SU-DHL-6 (cell line): Measurements from ENCODE around the gene ACTN4.

Source experiments
- H2AFZ ChIP-seq: fragments of 200-600 bp; sonication (generic); 2 replicates; pipeline ENCODE4 v1.6.1; 2014; ENCODE audit warnings: low read depth, mild to moderate bottlenecking, moderate library complexity, mixed read lengths, antibody characterized with exemption, low read length; ENCODE audit not compliant: severe bottlenecking
- H3F3A ChIP-seq: fragments of 200-600 bp; shearing (Covaris generic); 2 replicates; pipeline ENCODE4 v1.6.0; 2016; ENCODE audit warnings: antibody characterized with exemption, mild to moderate bottlenecking; ENCODE audit not compliant: insufficient read depth
- H3K27ac ChIP-seq: fragments of 200-600 bp; sonication (generic); 2 replicates; pipeline ENCODE4 v1.5.1; 2016; ENCODE audit warnings: low read depth, mild to moderate bottlenecking, low read length, moderate library complexity, mixed read lengths
- H3K27me3 ChIP-seq: fragments of 200-600 bp; sonication (generic), shearing (Covaris generic); 2 replicates; pipeline ENCODE4 v1.6.0; 2014; ENCODE audit warnings: mild to moderate bottlenecking, low read length
- H3K36me3 ChIP-seq: fragments of 200-600 bp; sonication (generic); 2 replicates; pipeline ENCODE4 v1.6.1; 2014; ENCODE audit warnings: mild to moderate bottlenecking, low read length, mixed read lengths
- H3K4me2 ChIP-seq: fragments of 300-600, 200-600 bp; shearing (Covaris generic), sonication (generic); 2 replicates; pipeline ENCODE4 v1.6.0; 2014; ENCODE audit warnings: low read length, low read depth, mild to moderate bottlenecking; ENCODE audit not compliant: poor library complexity, severe bottlenecking
- H3K4me3 ChIP-seq: fragments of 200-600 bp; sonication (generic); 2 replicates; pipeline ENCODE4 v1.5.1; 2014; ENCODE audit warnings: antibody characterized with exemption, low read length, mild to moderate bottlenecking, mixed read lengths; ENCODE audit not compliant: insufficient read depth, poor library complexity, severe bottlenecking
- H3K79me2 ChIP-seq: fragments of 200-600 bp; sonication (generic); 2 replicates; pipeline ENCODE4 v1.6.1; 2014; ENCODE audit warnings: mild to moderate bottlenecking, low read length, moderate library complexity; ENCODE audit not compliant: insufficient read depth
- H3K9ac ChIP-seq: fragments of 200-600 bp; sonication (generic); 2 replicates; pipeline ENCODE4 v1.7.0; 2014; ENCODE audit warnings: mild to moderate bottlenecking, low read length
- H3K9me2 ChIP-seq: fragments of 200-600 bp; sonication (generic); replicated peaks from 2 replicates; pipeline ENCODE4 v1.6.1; 2014; ENCODE audit warnings: low read length; ENCODE audit not compliant: insufficient read depth
- H3K9me3 ChIP-seq: fragments of 200-600 bp; sonication (generic); 2 replicates; pipeline ENCODE4 v1.6.1; 2014; ENCODE audit warnings: low read length, mixed read lengths; ENCODE audit not compliant: insufficient read depth
- H4K20me1 ChIP-seq: fragments of 200-600 bp; sonication (generic); 2 replicates; pipeline ENCODE4 v1.6.1; 2014; ENCODE audit warnings: low read depth, mild to moderate bottlenecking, antibody characterized with exemption, low read length, moderate library complexity, mixed read lengths
- EZH2phosphoT487 ChIP-seq: fragments of 200-600 bp; sonication (generic), shearing (Covaris generic); conservative IDR thresholded peaks from 2 replicates; pipeline ENCODE4 v1.6.1; 2018; ENCODE audit warnings: mild to moderate bottlenecking, antibody characterized with exemption, low read length, moderate library complexity, mixed read lengths
- TF ChIP-seq, protein P1 (sequence below): fragments of 200-600 bp; sonication (generic); IDR thresholded peaks from one replicate; pipeline ENCODE4 v1.5.1; 2017; ENCODE audit warnings: antibody characterized with exemption, mild to moderate bottlenecking, low read length, moderate library complexity; ENCODE audit not compliant: insufficient read depth, poor library complexity, severe bottlenecking

ACTN4 gene

DNA sequence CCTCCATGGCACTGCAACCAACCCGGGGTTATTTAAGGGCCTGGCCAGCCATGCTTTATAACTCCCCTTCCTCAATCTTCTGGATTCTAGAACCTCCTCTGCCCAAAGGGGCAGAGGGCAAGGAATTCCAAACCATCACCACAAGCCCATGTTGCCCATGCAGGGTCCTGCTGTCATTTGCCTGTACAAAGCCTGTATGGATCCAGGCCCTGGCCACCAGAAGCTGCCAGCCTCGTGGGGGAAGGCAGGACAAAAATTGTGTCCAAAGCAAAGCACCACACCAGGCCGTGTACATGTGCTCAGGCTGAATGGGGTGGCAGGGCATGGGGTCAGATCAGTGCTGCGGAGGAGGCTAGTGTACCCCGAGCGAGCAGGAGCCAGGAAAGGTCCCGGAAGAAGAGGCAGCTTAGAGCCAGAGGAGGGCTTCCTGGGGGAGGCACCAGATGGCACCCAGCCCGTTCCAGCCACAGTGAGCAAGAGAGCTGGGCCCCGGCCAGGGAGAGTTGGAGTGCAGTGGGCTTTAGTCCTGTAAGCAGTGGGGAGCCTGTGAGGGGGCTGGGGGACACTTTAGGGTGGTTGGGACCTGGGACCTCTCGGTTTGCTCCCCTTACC, 61.1 kb downstream of the ACTN4 start:
- Histone ChIP-seq H3K27me3 (no peaks in the 10 kb centered on the region), H3K9ac (no peak overlapping the region), H2AFZ (no peak overlapping the region), H3K9me3 (no peaks in the 10 kb centered on the region), H3F3A (no peaks in the 10 kb centered on the region), H3K36me3 (no peaks in the 10 kb centered on the region), H4K20me1 (no peaks in the 10 kb centered on the region), H3K4me3 (no peak overlapping the region), H3K27ac (no peak overlapping the region), H3K9me2 (no peaks in the 10 kb centered on the region), H3K4me2 (no peak overlapping the region), H3K79me2 (no peaks in the 10 kb centered on the region)
- TF ChIP-seq, protein P1, sequence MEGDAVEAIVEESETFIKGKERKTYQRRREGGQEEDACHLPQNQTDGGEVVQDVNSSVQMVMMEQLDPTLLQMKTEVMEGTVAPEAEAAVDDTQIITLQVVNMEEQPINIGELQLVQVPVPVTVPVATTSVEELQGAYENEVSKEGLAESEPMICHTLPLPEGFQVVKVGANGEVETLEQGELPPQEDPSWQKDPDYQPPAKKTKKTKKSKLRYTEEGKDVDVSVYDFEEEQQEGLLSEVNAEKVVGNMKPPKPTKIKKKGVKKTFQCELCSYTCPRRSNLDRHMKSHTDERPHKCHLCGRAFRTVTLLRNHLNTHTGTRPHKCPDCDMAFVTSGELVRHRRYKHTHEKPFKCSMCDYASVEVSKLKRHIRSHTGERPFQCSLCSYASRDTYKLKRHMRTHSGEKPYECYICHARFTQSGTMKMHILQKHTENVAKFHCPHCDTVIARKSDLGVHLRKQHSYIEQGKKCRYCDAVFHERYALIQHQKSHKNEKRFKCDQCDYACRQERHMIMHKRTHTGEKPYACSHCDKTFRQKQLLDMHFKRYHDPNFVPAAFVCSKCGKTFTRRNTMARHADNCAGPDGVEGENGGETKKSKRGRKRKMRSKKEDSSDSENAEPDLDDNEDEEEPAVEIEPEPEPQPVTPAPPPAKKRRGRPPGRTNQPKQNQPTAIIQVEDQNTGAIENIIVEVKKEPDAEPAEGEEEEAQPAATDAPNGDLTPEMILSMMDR: no peak
- TF ChIP-seq EZH2phosphoT487: no peak

DNA sequence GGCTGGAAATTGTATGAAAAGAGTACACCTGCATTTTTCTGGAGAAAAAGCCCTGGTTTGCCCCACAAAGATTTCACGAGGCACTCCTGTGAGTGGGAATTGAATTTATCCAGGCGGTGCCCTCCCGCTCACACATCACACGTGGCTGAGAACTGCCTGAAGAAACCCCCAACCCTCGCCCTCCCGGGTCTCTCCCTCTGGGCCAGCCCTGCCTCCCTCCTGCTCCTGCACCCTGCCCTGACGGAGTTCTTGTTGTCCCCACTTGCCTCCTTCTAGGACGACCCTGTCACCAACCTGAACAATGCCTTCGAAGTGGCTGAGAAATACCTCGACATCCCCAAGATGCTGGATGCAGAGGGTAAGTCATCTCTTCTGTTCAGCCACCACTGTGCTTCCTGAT, 61.7 kb downstream of the ACTN4 start:
- Histone ChIP-seq H3K9me3 (no peaks in the 10 kb centered on the region), H3F3A (no peaks in the 10 kb centered on the region), H3K4me3 (no peak overlapping the region), H4K20me1 (no peaks in the 10 kb centered on the region), H3K4me2 (no peak overlapping the region), H3K9me2 (no peaks in the 10 kb centered on the region), H3K36me3 (no peaks in the 10 kb centered on the region), H3K79me2 (no peaks in the 10 kb centered on the region), H3K27me3 (no peaks in the 10 kb centered on the region), H3K9ac (no peak overlapping the region), H2AFZ (no peak overlapping the region), H3K27ac (no peak overlapping the region)
- TF ChIP-seq EZH2phosphoT487: no peak
- TF ChIP-seq, protein P1: no peak

- no peak overlapping the region for H3K27ac ChIP-seq
- no peaks in the 10 kb centered on the region for H3K9me3 ChIP-seq
- H3K4me3 ChIP-seq: no peak overlapping the region
- no peak overlapping the region for H3K4me2 ChIP-seq
- H3K27me3 ChIP-seq: no peaks in the 10 kb centered on the region
- TF ChIP-seq, protein P1: no peak
- no peak for TF ChIP-seq EZH2phosphoT487
- no peaks in the 10 kb centered on the region for H3F3A ChIP-seq
- H3K9ac ChIP-seq: no peak overlapping the region
- H3K9me2 ChIP-seq: no peaks in the 10 kb centered on the region
- no peaks in the 10 kb centered on the region for H3K79me2 ChIP-seq
- H3K36me3 ChIP-seq: no peaks in the 10 kb centered on the region
- no peaks in the 10 kb centered on the region for H4K20me1 ChIP-seq
- H2AFZ ChIP-seq: no peak overlapping the region
Measured at GRCh38 chr19:38709671-38710415, 62.4 kb downstream of the ACTN4 start.
